CD4-positive, alpha-beta T cell (primary cell): ENCODE results near the gene ASTN2. TPM values are rescaled to one million over a fixed set of nuclear protein-coding genes. Genes with fewer than 3 reads are reported as not detected.

Experiments
- ATAC-seq: fragments of 200-7000 bp; cut with Tn5 transposase; one replicate; pipeline ENCODE4 v1.10.0; 2022; ENCODE audit warnings: mild to moderate bottlenecking; ENCODE audit not compliant: poor library complexity
- CTCF ChIA-PET: fragments of 350-600 bp; sonication (Branson Sonifier 250); formaldehyde crosslinking; loops from one replicate; lab custom pipeline; 2021; ENCODE audit warnings: antibody characterized with exemption, inconsistent platforms; lab: Charles Lee
- POLR2A ChIA-PET: fragments of 350-600 bp; sonication (Branson Sonifier 250); formaldehyde crosslinking; loops from one replicate; lab custom pipeline; 2021; ENCODE audit warnings: antibody characterized with exemption, inconsistent platforms; lab: Charles Lee
- DNase-seq, 14 experiments: peaks; one replicate each; pipeline ENCODE4 v3.0.0-alpha.2; 2013 to 2020; ENCODE audit warnings: mixed read lengths in 2 of 14
- H3K27ac ChIP-seq, 2 donors: one replicate each; pipeline versions ENCODE4 v1.5.1 to v1.7.0; 2013; ENCODE audit warnings: low read length in 2 of 2, low read depth in 1 of 2, mild to moderate bottlenecking in 1 of 2
- H3K27me3 ChIP-seq, 2 experiments: 1 replicate in 1 of 2; 2 replicates in 1 of 2; pipeline versions ENCODE4 v1.6.1 to v1.7.0; 2013; ENCODE audit warnings: low read length in 2 of 2, control low read depth in 1 of 2, mild to moderate bottlenecking in 1 of 2, moderate library complexity in 1 of 2; ENCODE audit not compliant: insufficient read depth in 2 of 2, control insufficient read depth in 1 of 2
- H3K36me3 ChIP-seq: one replicate; pipeline ENCODE4 v1.6.1; 2013; ENCODE audit warnings: low read length, control low read depth; ENCODE audit not compliant: insufficient read depth
- H3K4me1 ChIP-seq: one replicate; pipeline ENCODE4 v1.6.1; 2013; ENCODE audit warnings: low read length, control low read depth; ENCODE audit not compliant: insufficient read depth
- H3K4me3 ChIP-seq: one replicate; pipeline ENCODE4 v1.5.1; 2013; ENCODE audit warnings: mild to moderate bottlenecking, low read length, moderate library complexity
- H3K9me3 ChIP-seq, 2 experiments: 1 replicate in 1 of 2; 2 replicates in 1 of 2; pipeline versions ENCODE4 v1.6.1 to v1.7.0; 2013; ENCODE audit warnings: low read length in 2 of 2, mild to moderate bottlenecking in 2 of 2, control low read depth in 1 of 2, moderate library complexity in 1 of 2; ENCODE audit not compliant: control insufficient read depth in 1 of 2, insufficient read depth in 1 of 2
- H3K27ac Mint-ChIP-seq: one replicate; pipeline ENCODE4 v1.8.0; 2020; ENCODE audit warnings: mixed read lengths
- H3K27me3 Mint-ChIP-seq: one replicate; pipeline ENCODE4 v1.8.0; 2021; ENCODE audit warnings: mixed read lengths
- H3K36me3 Mint-ChIP-seq: one replicate; pipeline ENCODE4 v1.8.0; 2021; ENCODE audit warnings: low read depth, mixed read lengths
- H3K4me1 Mint-ChIP-seq: one replicate; pipeline ENCODE4 v1.8.0; 2021; ENCODE audit warnings: low read depth, mixed read lengths
- H3K4me3 Mint-ChIP-seq: one replicate; pipeline ENCODE4 v1.8.0; 2020; ENCODE audit warnings: mild to moderate bottlenecking, mixed read lengths
- H3K9me3 Mint-ChIP-seq: one replicate; pipeline ENCODE4 v1.8.0; 2020; ENCODE audit warnings: mixed read lengths
- CTCF ChIP-seq: fragments of 200-600 bp; IDR thresholded peaks from one replicate; pipeline ENCODE4 v1.8.0; 2022; ENCODE audit warnings: antibody characterized with exemption, mild to moderate bottlenecking
- intact Hi-C, 2 experiments: fragments of 100-400 bp; cut with DNase I in 1 of 2; cut with micrococcal nuclease in 1 of 2; formaldehyde crosslinking; loops; one replicate each; pipeline versions ENCODE4 v1.15.1 to v1.9.0; 2023 to 2025; cut with DNase I, micrococcal nuclease
- total RNA-seq, 174 experiments: library from RNA in 2 of 174; stranded (reverse) in 2 of 174; gene quantifications; one replicate each; pipeline ENCODE4 v1.2.3 and lab custom pipeline; 2021 to 2026

The ASTN2 gene
- total RNA-seq, 2 experiments from 2014 or later = 2.3 to 2.4 TPM

GRCh38 chr9:116718111-116718510 lies 696.7 kb downstream of the ASTN2 start:
- intact Hi-C loops = no loop called here
- ChIA-PET CTCF (no interaction called here), POLR2A (no interaction called here)
- ATAC-seq = no peak
- Histone ChIP-seq H3K27me3 (no peaks in the 10 kb centered on the region), H3K4me3 (no peak overlapping the region), H3K9me3 (no peaks in the 10 kb centered on the region), H3K36me3 (no peaks in the 10 kb centered on the region), H3K27ac (no peak overlapping the region), H3K4me1 (no peaks in the 10 kb centered on the region)
- TF ChIP-seq CTCF = no peak
- Mint-ChIP-seq H3K36me3 (no peaks in the 10 kb centered on the region), H3K4me1 (peaks cover 8% of the 10 kb centered on the region), H3K27me3 (peaks cover 7% of the 10 kb centered on the region), H3K27ac (no peak overlapping the region), H3K4me3 (no peak overlapping the region), H3K9me3 (no peaks in the 10 kb centered on the region)
- no peak for DNase-seq

- intact Hi-C loops = no loop called here
- Histone ChIP-seq H3K4me3 (no peak overlapping the region), H3K27ac (no peak overlapping the region), H3K27me3 (no peaks in the 10 kb centered on the region), H3K9me3 (no peaks in the 10 kb centered on the region), H3K36me3 (no peaks in the 10 kb centered on the region), H3K4me1 (no peaks in the 10 kb centered on the region)
- no peaks in the 10 kb centered on the region for H3K9me3 Mint-ChIP-seq
- ATAC-seq (no peak), DNase-seq (no peak)
- H3K4me3 Mint-ChIP-seq = no peak overlapping the region
- CTCF ChIA-PET = no interaction called here
- POLR2A ChIA-PET = interaction anchor here (0.6 kb wide), 1 partner anchor 30 kb away, joined by 3 read pairs; the partner anchor contains the start of gene TRIM32
- H3K36me3 Mint-ChIP-seq = no peaks in the 10 kb centered on the region
- peaks cover 8% of the 10 kb centered on the region for H3K4me1 Mint-ChIP-seq
- no peak for TF ChIP-seq CTCF
- H3K27ac Mint-ChIP-seq = no peak overlapping the region
- H3K27me3 Mint-ChIP-seq = peaks cover 7% of the 10 kb centered on the region
Observed at GRCh38 chr9:116717150-116717549, 697.7 kb downstream of the ASTN2 start.

GRCh38 chr9:116716438-116716837 lies 698.4 kb downstream of the ASTN2 start:
- Mint-ChIP-seq H3K36me3 (no peaks in the 10 kb centered on the region), H3K9me3 (no peaks in the 10 kb centered on the region), H3K4me1 (peaks cover 8% of the 10 kb centered on the region), H3K27ac (no peak overlapping the region), H3K4me3 (no peak overlapping the region), H3K27me3 (peaks cover 7% of the 10 kb centered on the region)
- Histone ChIP-seq H3K27me3 (no peaks in the 10 kb centered on the region), H3K4me1 (no peaks in the 10 kb centered on the region), H3K36me3 (no peaks in the 10 kb centered on the region), H3K9me3 (no peaks in the 10 kb centered on the region), H3K4me3 (no peak overlapping the region), H3K27ac (no peak overlapping the region)
- no peak for TF ChIP-seq CTCF
- ATAC-seq (no peak), DNase-seq (no peak)
- ChIA-PET POLR2A (no interaction called here), CTCF (no interaction called here)
- intact Hi-C loops = no loop called here
